ENCODE data around the gene KRTAP7-1.

Gene KRTAP7-1

GRCh38 chr21:30829659-30830058, at the start of gene KRTAP7-1:
KRTAP7-1 (minus strand) TSS chr21:30829759; CDS start chr21:30829698, 61 bp downstream.
- DNase-seq: no peak

GRCh38 chr21:30874526-30874925, 45.0 kb upstream of the KRTAP7-1 start:
- no peak for DNase-seq

GRCh38 chr21:30847627-30848500, 18.3 kb upstream of the KRTAP7-1 start:
- no peak for DNase-seq

GRCh38 chr21:30842990-30843389, 13.4 kb upstream of the KRTAP7-1 start:
- no peak for DNase-seq

GRCh38 chr21:30839304-30839703, 9.7 kb upstream of the KRTAP7-1 start:
- DNase-seq: peak; percentile 4

- no peak for DNase-seq
These were observed 9.0 kb upstream of the KRTAP7-1 start for GRCh38 chr21:30838536-30838935.

- no peak for DNase-seq
These were observed 1.7 kb upstream of the KRTAP7-1 start for GRCh38 chr21:30831194-30831765.

- no peak for DNase-seq
These were observed 10.5 kb downstream of the KRTAP7-1 start for GRCh38 chr21:30818837-30819610.

- no peak for DNase-seq
These were observed 16.4 kb downstream of the KRTAP7-1 start, which contains the start of gene KRTAP8-1 for GRCh38 chr21:30813174-30813573. KRTAP8-1 (minus strand) TSS chr21:30813274; CDS start chr21:30813220, 54 bp downstream.

- no peak for DNase-seq
These were observed 29.0 kb downstream of the KRTAP7-1 start for GRCh38 chr21:30800605-30801004.

GRCh38 chr21:30793581-30794314, 35.8 kb downstream of the KRTAP7-1 start:
- no peak for DNase-seq

GRCh38 chr21:30779249-30779648, 50.3 kb downstream of the KRTAP7-1 start:
- no peak for DNase-seq
